WTC11 (cell line): ENCODE results near the gene FDPS. TPM values are rescaled to one million over a fixed set of nuclear protein-coding genes. Genes with fewer than 3 reads are reported as not detected.

ENCODE experiments used
- ATAC-seq: fragments of 200-7000 bp; cut with Tn5 transposase; 2 replicates; pipeline ENCODE4 v1.10.0; 2021; ENCODE audit warnings: mild to moderate bottlenecking, moderate library complexity
- CTCF ChIA-PET: fragments of 300-600 bp; sonication (Branson Sonifier 250); formaldehyde crosslinking; loops from one replicate; lab custom pipeline; 2021; ENCODE audit warnings: antibody characterized with exemption; lab: Charles Lee
- POLR2A ChIA-PET: fragments of 350-600 bp; sonication (Branson Sonifier 250); formaldehyde crosslinking; loops from one replicate; lab custom pipeline; 2021; ENCODE audit warnings: antibody characterized with exemption; lab: Charles Lee
- DNase-seq: peaks from one replicate; pipeline ENCODE4 v3.0.0; 2021; ENCODE audit warnings: low spot score
- H3K27ac Mint-ChIP-seq: 2 replicates; pipeline ENCODE4 v1.8.0; 2021; ENCODE audit warnings: mixed read lengths
- H3K27me3 Mint-ChIP-seq: 2 replicates; pipeline ENCODE4 v1.8.0; 2021; ENCODE audit warnings: low read depth, mild to moderate bottlenecking, moderate library complexity, mixed read lengths
- H3K36me3 Mint-ChIP-seq: 2 replicates; pipeline ENCODE4 v1.8.0; 2021; ENCODE audit warnings: mixed read lengths
- H3K4me1 Mint-ChIP-seq: 2 replicates; pipeline ENCODE4 v1.8.0; 2022; ENCODE audit warnings: mixed read lengths
- H3K4me3 Mint-ChIP-seq: 2 replicates; pipeline ENCODE4 v1.8.0; 2021; ENCODE audit warnings: mild to moderate bottlenecking, moderate library complexity, mixed read lengths
- H3K9me3 Mint-ChIP-seq: 2 replicates; pipeline ENCODE4 v1.8.0; 2021; ENCODE audit warnings: mixed read lengths
- CDX4 ChIP-seq: fragments of 250-450 bp; sonication (Bioruptor Pico); IDR thresholded peaks from 2 replicates; pipeline ENCODE4 v1.9.0; 2021; ENCODE audit warnings: moderate library complexity, mild to moderate bottlenecking, inconsistent platforms, borderline replicate concordance
- CREM ChIP-seq: sonication (generic); formaldehyde crosslinking; IDR thresholded peaks from 2 replicates; pipeline ENCODE4 v1.8.1; 2022; ENCODE audit warnings: mild to moderate bottlenecking, missing genetic modification reagents, moderate library complexity
- E2F5 ChIP-seq: sonication (generic); formaldehyde crosslinking; IDR thresholded peaks from 2 replicates; pipeline ENCODE4 v1.8.1; 2022; ENCODE audit warnings: mild to moderate bottlenecking, moderate library complexity, missing genetic modification reagents
- ETV6 ChIP-seq: sonication (generic); formaldehyde crosslinking; IDR thresholded peaks from 2 replicates; pipeline ENCODE4 v1.8.1; 2022; ENCODE audit warnings: mild to moderate bottlenecking, missing genetic modification reagents
- FOXP1 ChIP-seq: sonication (generic); formaldehyde crosslinking; IDR thresholded peaks from 2 replicates; pipeline ENCODE4 v1.8.0; 2022; ENCODE audit warnings: missing genetic modification reagents, mild to moderate bottlenecking, moderate library complexity, borderline replicate concordance
- IRF2 ChIP-seq: sonication (generic); formaldehyde crosslinking; IDR thresholded peaks from 2 replicates; pipeline ENCODE4 v1.8.0; 2022; ENCODE audit warnings: low read depth, missing genetic modification reagents, borderline replicate concordance
- JAZF1 ChIP-seq: fragments of 250-450 bp; sonication (Bioruptor Pico); IDR thresholded peaks from 2 replicates; pipeline ENCODE4 v1.9.0; 2021; ENCODE audit warnings: moderate library complexity, mild to moderate bottlenecking, inconsistent platforms
- MXD4 ChIP-seq: fragments of 250-450 bp; sonication (Bioruptor Pico); IDR thresholded peaks from 2 replicates; pipeline ENCODE4 v1.8.0; 2021; ENCODE audit warnings: mild to moderate bottlenecking, moderate library complexity, borderline replicate concordance
- MYBL2 ChIP-seq: sonication (generic); formaldehyde crosslinking; IDR thresholded peaks from 2 replicates; pipeline ENCODE4 v1.8.1; 2023; ENCODE audit warnings: mild to moderate bottlenecking, moderate library complexity, missing genetic modification reagents
- OVOL2 ChIP-seq: fragments of 250-450 bp; sonication (Bioruptor Pico); IDR thresholded peaks from 2 replicates; pipeline ENCODE4 v1.9.0; 2021; ENCODE audit warnings: mild to moderate bottlenecking, borderline replicate concordance
- PRRX2 ChIP-seq: fragments of 250-450 bp; sonication (Bioruptor Pico); IDR thresholded peaks from 2 replicates; pipeline ENCODE4 v1.8.0; 2021; ENCODE audit warnings: mild to moderate bottlenecking
- RORB ChIP-seq: fragments of 250-450 bp; sonication (Bioruptor Pico); IDR thresholded peaks from 2 replicates; pipeline ENCODE4 v1.9.0; 2021; ENCODE audit warnings: mild to moderate bottlenecking
- SMAD4 ChIP-seq: sonication (generic); formaldehyde crosslinking; IDR thresholded peaks from 2 replicates; pipeline ENCODE4 v1.8.0; 2022; ENCODE audit warnings: mild to moderate bottlenecking, missing genetic modification reagents
- SOX15 ChIP-seq: fragments of 250-450 bp; sonication (Bioruptor Pico); IDR thresholded peaks from 2 replicates; pipeline ENCODE4 v1.9.0; 2021; ENCODE audit warnings: mild to moderate bottlenecking
- TEAD4 ChIP-seq: sonication (generic); formaldehyde crosslinking; IDR thresholded peaks from 2 replicates; pipeline ENCODE4 v1.8.0; 2022; ENCODE audit warnings: mild to moderate bottlenecking, missing genetic modification reagents
- USF1 ChIP-seq: sonication (generic); formaldehyde crosslinking; IDR thresholded peaks from 2 replicates; pipeline ENCODE4 v1.8.0; 2022; ENCODE audit warnings: mild to moderate bottlenecking, missing genetic modification reagents
- ZNF121 ChIP-seq: sonication (generic); formaldehyde crosslinking; IDR thresholded peaks from 2 replicates; pipeline ENCODE4 v1.8.0; 2023; ENCODE audit warnings: missing genetic modification reagents
- ZNF263 ChIP-seq: sonication (generic); formaldehyde crosslinking; IDR thresholded peaks from 2 replicates; pipeline ENCODE4 v1.8.1; 2022; ENCODE audit warnings: low read depth, mild to moderate bottlenecking, moderate library complexity, missing genetic modification reagents
- ZNF281 ChIP-seq: sonication (generic); formaldehyde crosslinking; IDR thresholded peaks from 2 replicates; pipeline ENCODE4 v1.8.0; 2023; ENCODE audit warnings: mild to moderate bottlenecking, missing genetic modification reagents
- ZNF317 ChIP-seq: sonication (generic); formaldehyde crosslinking; IDR thresholded peaks from 2 replicates; pipeline ENCODE4 v1.8.1; 2023; ENCODE audit warnings: low read depth, mild to moderate bottlenecking, moderate library complexity, missing genetic modification reagents, borderline replicate concordance
- ZNF532 ChIP-seq: fragments of 250-450 bp; sonication (Bioruptor Pico); IDR thresholded peaks from 2 replicates; pipeline ENCODE4 v1.9.0; 2021; ENCODE audit warnings: mild to moderate bottlenecking, borderline replicate concordance
- ZNF671 ChIP-seq: fragments of 250-450 bp; sonication (Bioruptor Pico); IDR thresholded peaks from 2 replicates; pipeline ENCODE4 v1.8.0; 2021; ENCODE audit warnings: mild to moderate bottlenecking
- total RNA-seq: library from RNA; stranded (reverse); gene quantifications from 3 replicates; pipeline ENCODE4 v1.2.3, GENCODE V29; 2021
- TF ChIP-seq, protein P1 (sequence below): fragments of 200-600 bp; IDR thresholded peaks from 2 replicates; pipeline ENCODE4 v1.8.0; 2022; ENCODE audit warnings: antibody characterized with exemption
- TF ChIP-seq, protein P2 (sequence below): sonication (generic); formaldehyde crosslinking; IDR thresholded peaks from 2 replicates; pipeline ENCODE4 v1.8.0; 2022; ENCODE audit warnings: mild to moderate bottlenecking, missing genetic modification reagents

The FDPS gene
- total RNA-seq, 1 experiment from 2014 or later: 354 TPM

GRCh38 chr1:155285631-155286044 is 23.0 kb upstream of the FDPS start (continued):
- no peak for TF ChIP-seq E2F5 (CRISPR knock-in tag)
- TF ChIP-seq, protein P1, sequence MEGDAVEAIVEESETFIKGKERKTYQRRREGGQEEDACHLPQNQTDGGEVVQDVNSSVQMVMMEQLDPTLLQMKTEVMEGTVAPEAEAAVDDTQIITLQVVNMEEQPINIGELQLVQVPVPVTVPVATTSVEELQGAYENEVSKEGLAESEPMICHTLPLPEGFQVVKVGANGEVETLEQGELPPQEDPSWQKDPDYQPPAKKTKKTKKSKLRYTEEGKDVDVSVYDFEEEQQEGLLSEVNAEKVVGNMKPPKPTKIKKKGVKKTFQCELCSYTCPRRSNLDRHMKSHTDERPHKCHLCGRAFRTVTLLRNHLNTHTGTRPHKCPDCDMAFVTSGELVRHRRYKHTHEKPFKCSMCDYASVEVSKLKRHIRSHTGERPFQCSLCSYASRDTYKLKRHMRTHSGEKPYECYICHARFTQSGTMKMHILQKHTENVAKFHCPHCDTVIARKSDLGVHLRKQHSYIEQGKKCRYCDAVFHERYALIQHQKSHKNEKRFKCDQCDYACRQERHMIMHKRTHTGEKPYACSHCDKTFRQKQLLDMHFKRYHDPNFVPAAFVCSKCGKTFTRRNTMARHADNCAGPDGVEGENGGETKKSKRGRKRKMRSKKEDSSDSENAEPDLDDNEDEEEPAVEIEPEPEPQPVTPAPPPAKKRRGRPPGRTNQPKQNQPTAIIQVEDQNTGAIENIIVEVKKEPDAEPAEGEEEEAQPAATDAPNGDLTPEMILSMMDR: no peak
- TF ChIP-seq ZNF671 (CRISPR knock-in tag): no peak
- TF ChIP-seq ZNF121: no peak

DNA sequence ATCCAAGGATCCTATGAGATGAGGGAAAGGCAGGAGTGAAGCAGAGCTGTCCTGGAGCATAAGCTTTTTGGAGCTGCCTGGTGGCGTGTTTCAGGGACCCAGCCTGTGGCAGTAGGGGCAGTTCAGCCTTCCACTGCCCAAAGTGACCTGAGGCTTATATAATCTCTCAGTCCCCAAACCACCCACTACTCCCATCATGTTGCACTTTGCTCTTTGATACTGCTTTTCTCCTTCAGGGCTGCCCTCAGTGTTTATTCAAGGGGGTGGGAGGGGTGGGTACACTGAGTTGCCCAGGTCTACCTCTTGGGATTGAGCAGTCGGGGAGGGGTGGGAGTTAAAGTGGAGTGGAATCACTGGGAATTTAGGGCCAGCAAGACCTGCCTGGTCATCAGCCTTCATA is 22.1 kb upstream of the FDPS start:
- Mint-ChIP-seq H3K4me1 (no peaks in the 10 kb centered on the region), H3K4me3 (no peak overlapping the region), H3K27me3 (no peaks in the 10 kb centered on the region), H3K9me3 (no peaks in the 10 kb centered on the region)
- TF ChIP-seq PRRX2 (CRISPR knock-in tag) (no peak), ZNF317 (CRISPR knock-in tag) (no peak), USF1 (CRISPR knock-in tag) (no peak), CDX4 (no peak), JAZF1 (CRISPR knock-in tag) (no peak), MYBL2 (CRISPR knock-in tag) (no peak), SOX15 (no peak), RORB (CRISPR knock-in tag) (no peak), ETV6 (CRISPR knock-in tag) (no peak), MXD4 (CRISPR knock-in tag) (no peak), OVOL2 (CRISPR knock-in tag) (no peak), TEAD4 (CRISPR knock-in tag) (no peak)
- TF ChIP-seq, protein P2, sequence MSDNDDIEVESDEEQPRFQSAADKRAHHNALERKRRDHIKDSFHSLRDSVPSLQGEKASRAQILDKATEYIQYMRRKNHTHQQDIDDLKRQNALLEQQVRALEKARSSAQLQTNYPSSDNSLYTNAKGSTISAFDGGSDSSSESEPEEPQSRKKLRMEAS (CRISPR knock-in tag): no peak
- TF ChIP-seq, all 79 proteins: peak for 0
- CTCF ChIA-PET: interaction anchor here (0.9 to 1.1 kb wide), 2 partner anchors 10 to 37 kb away, joined by 3 read pairs; no protein-coding TSS in a partner anchor
- POLR2A ChIA-PET: no interaction called here
- Mint-ChIP-seq H3K36me3 (peaks cover 2% of the 10 kb centered on the region; the same call in 1 of the 2 replicates), H3K27ac (no peak overlapping the region)
- DNase-seq (no peak), ATAC-seq (no peak)

DNA sequence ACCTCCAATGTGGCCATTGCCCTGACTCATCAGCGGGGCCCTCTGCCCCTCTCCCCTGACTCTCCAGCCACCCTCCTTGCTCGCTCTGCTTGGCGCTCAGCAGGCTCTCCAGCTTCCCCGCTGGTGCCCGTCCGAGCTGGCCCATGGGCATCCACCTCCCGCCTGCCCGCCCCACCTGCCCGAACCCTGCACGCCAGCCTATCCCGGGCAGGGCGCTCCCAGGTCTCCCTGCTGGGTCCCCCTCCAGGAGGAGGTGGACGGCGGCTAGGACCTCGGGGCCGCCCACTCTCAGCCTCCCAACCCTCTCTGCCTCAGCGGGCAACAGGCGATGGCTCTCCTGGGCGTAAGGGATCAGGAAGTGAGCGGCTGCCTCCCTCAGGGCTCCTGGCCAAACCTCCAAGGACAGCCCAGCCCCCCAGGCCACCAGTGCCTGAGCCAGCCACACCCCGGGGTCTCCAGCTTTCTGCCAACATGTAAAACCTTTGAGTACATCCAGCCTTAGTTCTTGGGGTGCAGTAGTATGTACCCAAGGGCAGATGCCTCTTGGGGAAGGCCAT is 20.6 kb upstream of the FDPS start:
- Mint-ChIP-seq H3K36me3 (no peaks in the 10 kb centered on the region), H3K4me3 (no peak overlapping the region), H3K9me3 (no peaks in the 10 kb centered on the region), H3K27me3 (peaks cover 6% of the 10 kb centered on the region), H3K4me1 (no peaks in the 10 kb centered on the region), H3K27ac (no peak overlapping the region)
- CTCF ChIA-PET: interaction anchor here (1.5 kb wide), 1 partner anchor 10 kb away, joined by 3 read pairs; no protein-coding TSS in a partner anchor
- no peak for ATAC-seq
- no peak for DNase-seq
- POLR2A ChIA-PET: no interaction called here
- TF ChIP-seq FOXP1 (CRISPR knock-in tag) (no peak), ZNF263 (CRISPR knock-in tag) (no peak), ZNF281 (CRISPR knock-in tag) (no peak), SOX15 (no peak), OVOL2 (CRISPR knock-in tag) (no peak), CREM (CRISPR knock-in tag) (no peak), ZNF532 (CRISPR knock-in tag) (no peak), IRF2 (CRISPR knock-in tag) (no peak), SMAD4 (no peak)
